Activated B cell treated with CpG ODN at 0.5 μM for 24 hours (primary cell): ENCODE measurements around the gene PAX2. TPM values are rescaled to one million over a fixed set of nuclear protein-coding genes. Genes with fewer than 3 reads are reported as not detected.

Source experiments
- ATAC-seq: fragments of 200-7000 bp; cut with Tn5 transposase; one replicate; pipeline ENCODE4 v1.10.0; 2021; ENCODE audit warnings: low read depth, mild to moderate bottlenecking, moderate library complexity
- CTCF ChIA-PET: fragments of 350-600 bp; sonication (Branson Sonifier 250); formaldehyde crosslinking; loops from one replicate; lab custom pipeline; 2021; ENCODE audit warnings: antibody characterized with exemption; lab: Charles Lee
- POLR2A ChIA-PET: fragments of 350-600 bp; sonication (Branson Sonifier 250); formaldehyde crosslinking; loops from one replicate; lab custom pipeline; 2021; ENCODE audit warnings: antibody characterized with exemption; lab: Charles Lee
- DNase-seq: peaks from one replicate; pipeline ENCODE4 v3.0.0; 2022
- H3K27ac Mint-ChIP-seq: one replicate; pipeline ENCODE4 v1.8.0; 2020; ENCODE audit warnings: mixed read lengths
- H3K27me3 Mint-ChIP-seq: one replicate; pipeline ENCODE4 v1.8.0; 2021; ENCODE audit warnings: mixed read lengths
- H3K36me3 Mint-ChIP-seq: one replicate; pipeline ENCODE4 v1.8.0; 2021; ENCODE audit warnings: low read depth, mixed read lengths
- H3K4me1 Mint-ChIP-seq: one replicate; pipeline ENCODE4 v1.8.0; 2021; ENCODE audit warnings: mixed read lengths
- H3K4me3 Mint-ChIP-seq: one replicate; pipeline ENCODE4 v1.8.0; 2020; ENCODE audit warnings: mild to moderate bottlenecking, mixed read lengths
- H3K9me3 Mint-ChIP-seq: one replicate; pipeline ENCODE4 v1.8.0; 2020; ENCODE audit warnings: mixed read lengths
- CTCF ChIP-seq: fragments of 200-600 bp; IDR thresholded peaks from one replicate; pipeline ENCODE4 v1.8.0; 2022; ENCODE audit warnings: antibody characterized with exemption, mild to moderate bottlenecking
- intact Hi-C: fragments of 100-400 bp; cut with micrococcal nuclease; formaldehyde crosslinking; loops from one replicate; pipeline ENCODE4 v1.15.1; 2024
- total RNA-seq: library from RNA; stranded (reverse); gene quantifications from 2 replicates; pipeline ENCODE4 v1.2.3, GENCODE V29; 2022

PAX2 gene
- total RNA-seq, 1 donor from 2014 or later, result not detected

- intact Hi-C loops, result no loop called here
- Mint-ChIP-seq H3K36me3 (no peaks in the 10 kb centered on the region), H3K27ac (no peak overlapping the region), H3K4me1 (no peaks in the 10 kb centered on the region), H3K4me3 (no peak overlapping the region), H3K9me3 (no peaks in the 10 kb centered on the region), H3K27me3 (peaks cover 34% of the 10 kb centered on the region)
- no peak for DNase-seq
- ChIA-PET POLR2A (interaction anchor here (0.7 kb wide), 1 partner anchor 1748 kb away, joined by 4 read pairs; no protein-coding TSS in a partner anchor), CTCF (no interaction called here)
- ATAC-seq, result no peak
- no peak for TF ChIP-seq CTCF
Measured at GRCh38 chr10:100705139-100705538, 40.2 kb upstream of the PAX2 start.

- ATAC-seq (no peak), DNase-seq (no peak)
- no peak overlapping the region for H3K4me3 Mint-ChIP-seq
- ChIA-PET POLR2A (no interaction called here), CTCF (no interaction called here)
- no peaks in the 10 kb centered on the region for H3K9me3 Mint-ChIP-seq
- TF ChIP-seq CTCF, result no peak
- H3K36me3 Mint-ChIP-seq, result no peaks in the 10 kb centered on the region
- peaks cover 2% of the 10 kb centered on the region for H3K4me1 Mint-ChIP-seq
- peaks cover 52% of the 10 kb centered on the region for H3K27me3 Mint-ChIP-seq
- intact Hi-C loops, result no loop called here
- H3K27ac Mint-ChIP-seq, result no peak overlapping the region
Measured at GRCh38 chr10:100707261-100707848, 38.0 kb upstream of the PAX2 start.

DNA sequence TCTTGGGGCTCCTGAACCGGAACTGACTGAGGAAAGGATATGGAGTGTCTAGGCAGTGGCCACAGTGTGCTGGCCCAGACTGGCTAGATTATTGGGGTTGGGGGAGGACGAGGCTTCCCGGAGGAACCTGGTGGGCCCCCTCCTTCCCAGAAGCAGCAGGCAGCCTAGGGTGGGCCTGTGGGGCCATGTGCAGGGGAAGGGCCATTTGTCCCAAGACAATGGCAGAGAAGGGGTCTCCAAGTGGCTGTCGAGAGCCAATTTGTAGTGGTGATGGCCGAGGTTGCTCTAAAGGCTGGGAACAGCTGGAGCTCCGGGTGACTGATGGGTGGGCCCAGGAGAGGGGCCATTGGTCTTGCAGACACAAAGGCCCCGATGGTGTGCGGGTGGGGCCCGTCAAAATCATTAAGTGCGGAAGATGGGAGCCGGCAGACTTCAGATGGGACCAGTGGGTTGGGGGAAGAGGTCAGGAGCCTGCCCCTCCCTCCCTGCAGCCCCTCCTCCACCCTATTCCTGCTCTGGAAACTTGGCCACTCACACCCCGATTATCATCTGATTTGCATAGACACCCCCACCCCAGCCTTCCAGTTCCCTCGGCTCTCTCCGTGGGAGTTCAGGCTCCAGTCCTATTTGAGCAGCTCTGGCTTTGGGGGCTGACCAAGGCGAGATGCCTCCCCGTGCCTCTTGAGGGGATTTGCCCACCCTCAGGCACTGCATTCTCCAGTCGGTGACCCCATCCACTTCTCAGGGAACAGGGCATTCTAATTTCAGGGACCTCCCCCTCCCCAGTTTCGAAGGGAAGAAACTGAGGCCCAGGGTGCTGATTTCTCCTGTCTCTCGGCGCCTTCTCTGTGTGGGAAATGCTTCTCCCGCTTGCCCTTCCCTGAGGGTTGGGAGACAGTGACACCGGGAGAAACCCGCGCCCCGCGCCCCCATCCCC is 36.0 kb upstream of the PAX2 start:
- ChIA-PET CTCF (no interaction called here), POLR2A (interaction anchor here (0.7 kb wide), 1 partner anchor 11 kb away, joined by 4 read pairs; no protein-coding TSS in a partner anchor)
- ATAC-seq (no peak), DNase-seq (no peak)
- Mint-ChIP-seq H3K27ac (no peak overlapping the region), H3K36me3 (no peaks in the 10 kb centered on the region), H3K9me3 (no peaks in the 10 kb centered on the region), H3K4me1 (peaks cover 7% of the 10 kb centered on the region), H3K4me3 (no peak overlapping the region), H3K27me3 (peaks cover 60% of the 10 kb centered on the region)
- TF ChIP-seq CTCF, result no peak
- intact Hi-C loops, result no loop called here

DNA sequence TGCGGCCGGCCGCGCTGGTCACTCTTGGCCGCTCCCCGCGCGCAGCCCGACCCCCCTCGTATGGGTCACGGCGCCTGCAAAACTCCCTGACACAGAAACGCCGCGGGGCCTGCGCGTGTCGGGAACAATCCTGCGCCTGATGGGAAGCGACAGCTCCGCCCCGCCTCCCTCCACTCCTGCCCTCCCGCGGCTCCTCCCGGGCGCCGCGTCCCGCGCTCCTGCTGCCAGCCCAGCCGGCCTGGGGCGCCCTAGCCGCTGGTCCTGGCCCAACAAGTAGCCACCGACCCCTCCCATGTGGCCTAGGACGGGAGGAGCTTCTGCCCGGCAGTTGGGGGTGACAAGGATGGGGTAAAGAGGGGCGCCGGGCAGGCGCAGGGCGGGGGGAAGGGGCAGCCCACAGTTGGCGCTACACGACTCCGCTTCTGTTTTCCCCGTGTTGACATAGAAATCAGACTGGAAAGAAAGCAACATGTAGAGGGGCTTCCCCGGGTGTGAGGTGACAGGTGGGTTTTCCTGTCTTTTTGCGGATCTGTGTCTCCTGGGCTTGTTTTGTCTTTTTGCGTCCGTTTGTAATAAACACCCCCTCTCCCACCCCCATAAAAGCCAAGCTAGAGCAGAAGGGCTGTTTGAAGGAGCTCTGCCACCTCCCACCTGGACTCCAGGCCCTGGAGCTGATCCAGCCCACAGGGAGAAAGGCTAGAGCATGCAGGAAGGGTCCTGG is 35.1 kb upstream of the PAX2 start:
- no peak for TF ChIP-seq CTCF
- DNase-seq (no peak), ATAC-seq (no peak)
- Mint-ChIP-seq H3K27ac (no peak overlapping the region), H3K4me3 (no peak overlapping the region), H3K4me1 (peaks cover 14% of the 10 kb centered on the region), H3K9me3 (no peaks in the 10 kb centered on the region), H3K27me3 (peaks cover 69% of the 10 kb centered on the region), H3K36me3 (no peaks in the 10 kb centered on the region)
- POLR2A ChIA-PET, result interaction anchor here (0.7 kb wide), 1 partner anchor 10 kb away, joined by 4 read pairs; no protein-coding TSS in a partner anchor
- CTCF ChIA-PET, result no interaction called here
- intact Hi-C loops, result no loop called here
